Activated CD4-positive, alpha-beta T cell treated with anti-CD3 and anti-CD28 coated beads for 48 hours (primary cell): ENCODE measurements around the gene CEP41.

ENCODE experiments used
- DNase-seq: peaks from one replicate; pipeline ENCODE4 v3.0.0-alpha.2; 2020

CEP41 gene

DNA sequence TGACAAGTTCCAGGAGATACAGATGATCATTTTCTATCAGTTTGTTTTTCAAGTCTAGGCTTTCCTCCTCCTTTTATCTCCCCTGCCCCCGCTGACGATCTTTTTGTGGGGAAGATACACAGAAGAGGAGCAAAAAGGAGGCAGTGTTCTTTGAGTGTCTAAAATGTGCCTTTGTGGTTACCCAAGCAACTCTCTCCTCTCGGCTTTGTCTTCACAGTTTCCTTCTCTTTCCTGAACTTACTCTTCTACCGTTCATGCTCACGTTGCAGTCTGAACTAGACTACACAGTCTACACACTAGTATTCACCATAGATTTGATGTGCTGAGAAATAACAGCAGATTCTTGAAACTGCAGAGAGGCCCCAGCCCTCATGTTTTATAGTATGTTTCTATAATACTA, 23.6 kb downstream of the CEP41 start:
- peak; percentile 23 for DNase-seq

DNA sequence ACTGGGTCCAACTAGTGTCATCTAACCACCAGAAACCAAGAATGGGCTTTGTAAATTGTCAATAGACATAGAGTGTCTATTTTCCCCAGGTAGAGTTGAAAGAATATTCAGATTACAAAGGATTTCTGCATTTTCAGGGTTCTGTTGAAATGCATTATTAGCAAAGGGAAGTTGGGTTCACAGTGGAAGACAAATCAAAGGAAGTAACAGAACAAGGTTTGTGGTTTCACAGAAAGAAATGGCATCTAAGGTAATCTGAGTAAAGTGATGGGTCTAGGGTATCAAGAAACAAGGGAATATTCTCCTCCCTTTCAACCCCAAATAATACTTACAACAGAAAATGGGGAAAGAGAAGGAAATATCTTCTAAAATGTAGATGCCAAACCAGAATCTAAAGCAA, 25.8 kb downstream of the CEP41 start:
- no peak for DNase-seq

GRCh38 chr7:130413201-130413600, 27.6 kb downstream of the CEP41 start:
- no peak for DNase-seq

DNA sequence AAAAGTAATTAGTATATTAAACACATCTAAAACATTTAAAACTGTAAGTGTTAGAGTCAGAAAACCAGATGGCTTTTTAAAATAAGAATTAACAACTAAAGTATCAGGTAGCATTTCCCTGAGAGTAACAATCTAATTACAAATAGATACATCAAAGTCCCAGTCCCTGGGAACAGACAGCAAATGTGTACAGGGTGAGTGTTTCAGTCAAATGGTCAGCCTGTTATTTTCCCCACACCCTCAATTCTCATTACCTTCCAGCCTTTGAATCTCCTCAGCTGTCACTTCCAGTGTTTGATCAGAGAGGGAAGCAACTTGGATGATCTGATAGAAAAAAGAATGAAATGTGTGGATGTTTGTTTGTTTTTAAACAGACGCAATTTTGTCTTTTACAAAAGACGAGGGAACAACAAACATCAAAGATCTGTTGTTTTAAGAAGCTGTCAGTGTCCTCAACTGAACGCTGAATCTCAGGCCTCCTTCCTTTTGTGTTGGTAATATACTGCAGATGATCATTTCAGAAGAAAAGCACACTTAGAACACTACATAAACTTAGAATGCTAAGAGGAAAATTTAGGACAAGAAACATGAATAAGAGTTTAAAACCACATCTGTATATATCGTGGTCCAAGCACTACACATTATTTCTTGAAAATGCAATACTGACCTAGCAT, 29.8 kb downstream of the CEP41 start:
- DNase-seq, result no peak

- DNase-seq, result no peak
Measured at GRCh38 chr7:130409712-130410072, 31.1 kb downstream of the CEP41 start.

DNA sequence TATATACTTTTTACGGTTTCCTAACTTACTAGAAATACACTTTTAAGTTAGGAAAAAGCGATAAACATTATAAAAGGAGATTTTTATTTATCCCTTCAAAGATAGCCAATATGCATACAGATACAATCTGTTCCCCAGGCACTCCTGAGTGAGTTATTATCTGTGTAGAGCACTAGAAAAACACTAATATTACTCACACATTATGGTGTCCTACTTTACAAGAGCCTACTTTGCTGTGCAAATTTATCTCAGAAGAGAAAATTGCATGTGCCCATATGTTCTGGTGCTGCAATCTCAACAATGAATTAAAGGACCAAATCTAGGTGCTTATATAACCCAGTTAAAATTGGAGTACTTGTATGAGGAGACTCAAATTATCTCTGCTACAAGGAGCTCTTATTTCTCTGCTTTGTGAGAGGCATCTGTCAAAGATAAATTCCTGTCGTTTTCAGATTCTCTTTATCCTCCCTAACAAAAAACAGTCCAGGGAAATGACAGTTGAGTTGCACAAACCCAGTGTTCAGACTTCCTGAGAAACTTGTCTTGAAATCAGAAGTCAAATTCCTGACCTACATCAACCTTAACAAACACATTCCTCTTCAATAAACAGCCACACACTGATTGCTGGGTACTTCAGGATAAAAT, 31.6 kb downstream of the CEP41 start:
- no peak for DNase-seq

DNA sequence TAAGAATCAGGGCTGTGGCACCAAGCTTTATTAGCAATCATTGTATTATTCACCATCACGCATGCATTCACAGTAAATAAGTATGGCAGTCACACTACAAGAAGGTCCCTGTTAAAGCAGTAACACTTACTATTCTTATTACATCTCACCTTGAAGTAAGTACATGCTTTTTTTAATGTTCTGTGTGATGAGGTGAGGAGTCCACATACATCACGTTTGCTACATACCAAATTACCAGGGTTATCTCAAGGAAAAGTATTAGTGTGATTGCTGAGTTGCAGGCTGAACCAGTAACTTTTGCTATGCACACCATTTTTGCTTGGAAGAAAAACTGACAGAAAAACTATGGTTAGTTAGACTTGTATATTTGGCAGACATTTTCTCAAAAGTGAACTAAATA, 35.8 kb downstream of the CEP41 start:
- no peak for DNase-seq

DNA sequence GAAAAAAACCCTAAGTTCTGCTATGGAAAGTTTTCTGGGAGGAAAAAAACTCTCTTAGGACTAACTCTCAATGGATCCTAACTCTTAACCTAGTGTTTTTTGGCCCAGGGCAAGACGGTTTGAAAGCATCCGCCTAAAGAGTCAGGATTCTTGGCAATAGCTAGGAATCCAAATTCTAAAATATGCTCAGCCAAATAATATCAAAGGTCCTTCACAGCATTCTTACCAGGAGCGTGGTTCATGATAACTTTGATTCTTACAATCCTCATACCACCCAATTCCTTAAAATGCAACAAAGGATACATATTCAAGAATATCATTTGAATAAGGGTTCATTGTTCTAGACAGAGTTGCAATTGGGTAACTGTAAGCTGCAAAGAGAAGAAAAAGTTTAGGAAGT, 39.2 kb downstream of the CEP41 start:
- no peak for DNase-seq

DNA sequence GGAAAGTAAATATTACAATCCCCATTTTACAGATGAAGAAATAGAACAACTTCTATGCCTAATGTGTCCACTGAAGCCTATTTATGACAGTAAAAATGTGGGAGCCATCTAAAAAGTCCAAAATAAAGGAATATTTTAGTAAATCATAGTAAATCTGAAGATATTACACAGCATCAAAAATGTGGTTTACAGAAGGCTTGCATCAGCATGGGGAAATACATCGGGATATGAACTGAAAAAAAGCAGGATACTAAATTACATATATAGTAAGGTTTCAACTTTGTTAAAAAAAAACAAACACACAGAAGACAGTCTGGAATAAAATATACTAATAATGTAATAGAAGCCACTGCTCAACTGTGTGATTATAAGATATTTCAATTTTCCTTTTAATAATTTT, 39.7 kb downstream of the CEP41 start:
- no peak for DNase-seq

- DNase-seq, result no peak
Measured at GRCh38 chr7:130400120-130400572, 40.7 kb downstream of the CEP41 start.

- DNase-seq, result no peak
Measured at GRCh38 chr7:130398526-130399090, 42.2 kb downstream of the CEP41 start.

- no peak for DNase-seq
Measured at GRCh38 chr7:130397758-130398073, 43.1 kb downstream of the CEP41 start.

DNA sequence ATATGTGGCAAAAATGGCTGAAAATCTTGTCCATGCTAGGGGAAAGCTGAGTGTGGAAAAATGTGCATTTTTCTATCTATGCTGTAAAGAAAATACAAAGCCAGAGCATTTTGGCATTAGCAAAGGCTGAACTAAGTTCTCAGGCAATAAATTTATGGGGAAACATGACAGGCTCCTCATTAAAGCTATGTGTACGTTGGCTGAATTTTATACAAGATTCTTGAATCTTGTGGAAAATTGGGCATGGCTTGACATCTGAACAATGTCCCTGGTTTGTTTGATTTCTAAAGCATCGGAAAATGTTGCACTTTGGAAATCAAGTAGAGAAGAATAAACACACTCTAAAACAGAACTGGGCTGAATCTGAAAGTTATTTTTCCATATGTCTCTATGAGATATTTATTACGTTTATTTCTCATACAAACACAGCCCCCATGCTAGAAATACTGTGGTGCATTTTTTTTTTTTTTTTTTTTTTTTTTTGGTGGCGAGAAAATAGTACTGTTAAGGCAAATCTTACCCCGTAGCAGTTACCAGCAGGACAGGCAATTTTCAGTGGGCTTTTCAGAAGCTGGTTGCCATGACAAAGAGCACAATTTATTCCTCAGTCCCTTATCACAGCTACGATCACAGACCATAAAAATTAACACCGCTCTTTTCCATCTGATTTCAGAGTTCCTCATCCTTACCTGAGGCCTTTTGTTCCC, 43.6 kb downstream of the CEP41 start:
- DNase-seq, result no peak

GRCh38 chr7:130396109-130396508, 44.7 kb downstream of the CEP41 start:
- DNase-seq, result no peak

- DNase-seq, result no peak
Measured at GRCh38 chr7:130395421-130395820, 45.4 kb downstream of the CEP41 start.

DNA sequence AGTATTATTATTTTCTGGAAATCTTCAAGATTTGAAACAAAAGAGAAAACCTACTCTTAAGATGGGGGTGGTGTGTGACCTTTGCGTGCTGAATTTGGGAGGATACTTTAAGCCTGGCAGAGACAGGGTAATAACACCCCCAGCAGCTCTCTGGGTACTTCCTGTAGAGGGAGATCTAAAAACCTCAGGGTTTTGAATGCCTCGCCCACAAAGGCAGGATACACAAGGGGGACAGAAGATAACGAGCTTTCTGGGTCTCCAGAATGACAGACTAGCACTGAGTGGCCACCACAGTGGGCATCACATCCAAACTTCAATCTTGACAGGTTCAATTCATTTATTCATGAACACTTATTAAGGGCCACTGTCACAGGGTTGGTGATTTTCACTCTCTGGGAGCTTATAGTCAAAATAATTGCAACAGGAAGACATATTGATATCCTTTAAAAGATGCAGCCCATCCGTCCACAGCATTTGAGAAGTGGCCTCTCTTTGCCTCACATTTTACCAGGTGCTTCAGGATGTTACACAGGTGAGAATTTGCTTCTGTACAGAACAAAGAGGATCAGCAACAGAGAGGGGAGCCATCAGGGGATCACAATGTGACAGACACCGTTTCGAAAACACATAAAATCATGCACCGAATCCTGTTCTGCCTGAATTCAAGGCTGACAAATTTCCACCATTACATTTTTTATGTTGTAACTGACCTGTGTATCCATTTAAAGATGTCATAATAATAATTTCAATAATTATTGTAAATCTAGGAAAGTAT, 46.2 kb downstream of the CEP41 start:
- DNase-seq, result peak; percentile 20

- no peak for DNase-seq
Measured at GRCh38 chr7:130393841-130394411, 46.9 kb downstream of the CEP41 start.

GRCh38 chr7:130393101-130393561, 47.7 kb downstream of the CEP41 start:
- DNase-seq, result no peak

- no peak for DNase-seq
Measured at GRCh38 chr7:130390486-130390885, 50.3 kb downstream of the CEP41 start.

GRCh38 chr7:130388671-130389070, 52.1 kb downstream of the CEP41 start:
- DNase-seq, result no peak

- DNase-seq, result no peak
Measured at GRCh38 chr7:130387628-130388403, 53.0 kb downstream of the CEP41 start.

DNA sequence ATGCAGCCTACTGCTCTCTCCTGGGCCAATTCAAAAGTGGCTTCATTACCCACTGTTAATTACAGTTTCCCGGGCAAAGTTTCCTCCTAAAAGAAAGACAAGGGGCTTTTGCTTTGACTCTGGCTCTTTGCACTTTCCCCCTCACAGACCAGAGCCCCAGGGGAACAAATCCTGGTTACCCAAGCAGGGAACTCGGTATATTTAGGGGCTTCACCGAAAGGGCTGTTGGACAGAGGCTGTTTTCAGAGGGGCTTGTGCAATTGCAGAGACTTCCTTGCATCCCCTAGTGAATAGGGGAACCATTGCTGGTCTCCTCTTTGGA, 53.5 kb downstream of the CEP41 start:
- no peak for DNase-seq
